HepG2 (cell line): ENCODE data around the gene SLAMF8. TPM values are rescaled to one million over a fixed set of nuclear protein-coding genes. Genes with fewer than 3 reads are reported as not detected.

Experiments used
- ATAC-seq: fragments of 200-7000 bp; cut with Tn5 transposase; 3 replicates; pipeline ENCODE4 v1.9.1; 2020; ENCODE audit warnings: mild to moderate bottlenecking, moderate library complexity
- BruUV-seq: library from RNA; stranded (reverse); fragments of 400-500 nt; replicated peaks from 2 replicates; lab custom pipeline; 2021; lab: Mats Ljungman, UMichigan
- CTCF ChIA-PET: fragments of 300-600 bp; formaldehyde crosslinking; extraction: SDS; loops from one replicate; lab custom pipeline; 2021; ENCODE audit warnings: low total read pairs, inconsistent platforms, low intra/inter-chr PET ratio; lab: Yijun Ruan, JAX
- POLR2A ChIA-PET: fragments of 350-600 bp; sonication (Branson Sonifier 250); formaldehyde crosslinking; loops from one replicate; lab custom pipeline; 2020; ENCODE audit warnings: antibody characterized with exemption, inconsistent platforms; lab: Yijun Ruan, JAX
- DNase-seq: peaks from one replicate; pipeline ENCODE4 v3.0.0-alpha.2; 2015; ENCODE audit warnings: low spot score
- FAIRE-seq: peaks from 3 replicates; lab custom pipeline; 2011; peaks lifted over from hg19 to GRCh38; lab: Jason Lieb, UNC
- H2AFZ ChIP-seq: one replicate; pipeline ENCODE4 v1.6.1; 2011; ENCODE audit warnings: low read length, inconsistent platforms
- H3K27ac ChIP-seq: fragments of 300-600 bp; 3 replicates; pipeline ENCODE4 v1.8.0; 2011; ENCODE audit warnings: mixed run types, mild to moderate bottlenecking, mixed read lengths, low read length, inconsistent platforms; ENCODE audit not compliant: insufficient read depth; ENCODE audit errors: extremely low read length
- H3K27me3 ChIP-seq, 2 experiments: fragments of 200-600 bp in 1 of 2; 2 replicates in 1 of 2; 3 replicates in 1 of 2; pipeline versions ENCODE4 v1.6.0 to v1.8.0; 2011; ENCODE audit warnings: low read length in 2 of 2, mild to moderate bottlenecking in 2 of 2, moderate library complexity in 2 of 2, inconsistent platforms in 1 of 2; ENCODE audit not compliant: insufficient read depth in 2 of 2, control insufficient read depth in 1 of 2
- H3K36me3 ChIP-seq, 2 experiments: fragments of 200-600 bp in 1 of 2; replicated peaks in 1 of 2; 2 replicates in 1 of 2; 3 replicates in 1 of 2; pipeline versions ENCODE4 v1.5.1 to v1.8.0; 2011; ENCODE audit warnings: low read length in 2 of 2, inconsistent platforms in 1 of 2; ENCODE audit not compliant: insufficient read depth in 2 of 2, control insufficient read depth in 1 of 2
- H3K4me1 ChIP-seq: 2 replicates; pipeline ENCODE4 v1.5.1; 2012; ENCODE audit warnings: low read length, inconsistent platforms; ENCODE audit not compliant: insufficient read depth
- H3K4me2 ChIP-seq: 2 replicates; pipeline ENCODE4 v1.6.0; 2011; ENCODE audit warnings: low read depth, low read length, inconsistent platforms
- H3K4me3 ChIP-seq, 3 experiments: fragments of 200-600 bp in 1 of 3; sonication (generic), shearing (Covaris generic) in 1 of 3; replicated peaks in 1 of 3; 2 replicates each; pipeline ENCODE4 v1.5.1; 2011 to 2016; ENCODE audit warnings: low read length in 3 of 3, inconsistent platforms in 2 of 3, low read depth in 2 of 3, mild to moderate bottlenecking in 2 of 3, control low read depth in 1 of 3, mixed read lengths in 1 of 3; ENCODE audit not compliant: insufficient read depth in 1 of 3
- H3K79me2 ChIP-seq: one replicate; pipeline ENCODE4 v1.6.1; 2011; ENCODE audit warnings: low read length, inconsistent platforms; ENCODE audit not compliant: insufficient read depth
- H3K9ac ChIP-seq: 2 replicates; pipeline ENCODE4 v1.6.0; 2011; ENCODE audit warnings: mild to moderate bottlenecking, low read depth, low read length, inconsistent platforms; ENCODE audit not compliant: insufficient read depth
- H3K9me3 ChIP-seq: 2 replicates; pipeline ENCODE4 v1.5.1; 2012; ENCODE audit warnings: mild to moderate bottlenecking, low read length
- H4K20me1 ChIP-seq: 2 replicates; pipeline ENCODE4 v1.6.0; 2011; ENCODE audit warnings: inconsistent platforms, mild to moderate bottlenecking, low read length, moderate library complexity; ENCODE audit not compliant: insufficient read depth
- HDAC6 ChIP-seq: fragments of 200-600 bp; sonication (generic); IDR thresholded peaks from 2 replicates; pipeline ENCODE4 v1.7.0; 2017; ENCODE audit warnings: mild to moderate bottlenecking, antibody characterized with exemption, low read length, low read depth
- PHB2 ChIP-seq: fragments of 450-650 bp; IDR thresholded peaks from 2 replicates; pipeline ENCODE4 v1.6.1; 2018; ENCODE audit not compliant: partially characterized antibody
- U2AF2 ChIP-seq: fragments of 200-400 bp; formaldehyde crosslinking; IDR thresholded peaks from 2 replicates; pipeline ENCODE4 v1.6.1; 2017; ENCODE audit warnings: low read depth, mild to moderate bottlenecking, low read length
- WGBS: methylation state at CpG from one replicate; pipeline ENCODE4 v1.1.6; 2017; ENCODE audit warnings: low lambda C conversion rate; 5-methylcytosine and 5-hydroxymethylcytosine counted together
- in situ Hi-C: cut with HindIII; loops from 2 replicates; pipeline ENCODE4 v1.10.0; 2017; ENCODE audit warnings: low pct_unique_long_range_greater_than_20kb; ENCODE audit not compliant: extremely low pct_ligation_motif_present
- intact Hi-C: fragments of 100-400 bp; cut with micrococcal nuclease; formaldehyde crosslinking; loops from one replicate; pipeline ENCODE4 v1.10.0; 2022; ENCODE audit not compliant: unreplicated experiment
- polyA plus RNA-seq, 8 experiments: library from polyadenylated mRNA; depleted of rRNA in 3 of 8; stranded (reverse) in 7 of 8; unstranded in 1 of 8; fragments of >200 nt; fragmentation: Illumina TruSeq in 4 of 8; extraction: Trizol in 4 of 8; gene quantifications; 2 replicates each; pipeline versions ENCODE4 v1.2.1 to v1.2.3, GENCODE V29; 2011 to 2016; ENCODE audit warnings: low read depth in 4 of 8, missing spikeins in 1 of 8, mixed read lengths in 1 of 8; ENCODE audit not compliant: insufficient read depth in 1 of 8
- total RNA-seq, 5 experiments: library from RNA; depleted of rRNA; stranded (reverse); fragments of >200 nt; fragmentation: Illumina TruSeq; extraction: Trizol; gene quantifications; 2 replicates each; pipeline ENCODE4 v1.2.3, GENCODE V29; 2016; ENCODE audit warnings: low read depth in 1 of 5
- TF ChIP-seq, protein P1 (sequence below): sonication (generic); formaldehyde crosslinking; IDR thresholded peaks from 2 replicates; pipeline ENCODE4 v1.5.1; 2020; ENCODE audit warnings: mild to moderate bottlenecking, missing genetic modification reagents, borderline replicate concordance
- TF ChIP-seq, protein P2 (sequence below): sonication (generic); formaldehyde crosslinking; IDR thresholded peaks from 2 replicates; pipeline ENCODE4 v1.8.1; 2023; ENCODE audit warnings: missing genetic modification reagents, inconsistent platforms, borderline replicate concordance

The SLAMF8 gene
- total and polyA plus RNA-seq, 2 of the 13 experiments (the other 11 are each of a cell fraction or from before 2014, with no cell fraction given) = not detected

DNA sequence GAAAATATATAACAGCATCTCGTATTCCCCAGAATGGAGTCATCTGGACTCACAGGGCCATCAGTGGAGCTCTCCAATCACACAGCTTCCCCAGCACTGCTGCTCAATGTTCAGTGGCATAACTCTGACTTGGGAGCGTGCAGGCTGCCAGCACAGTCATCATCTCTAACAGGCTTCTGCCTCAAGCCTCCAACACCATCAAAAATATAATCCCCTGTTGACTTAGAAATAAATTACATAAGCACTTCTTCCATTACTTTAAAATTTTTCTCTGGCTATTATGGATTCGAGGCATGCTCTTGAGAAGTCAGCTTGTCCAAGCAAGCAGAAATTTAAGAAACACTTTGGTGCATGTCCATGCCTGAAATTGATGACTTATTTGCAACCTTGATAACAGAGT, 39.7 kb upstream of the SLAMF8 start:
- Histone ChIP-seq H3K9ac (no peak overlapping the region), H3K9me3 (no peaks in the 10 kb centered on the region), H3K4me3 (no peak overlapping the region), H3K27me3 (no peaks in the 10 kb centered on the region; a peak in 1 of 5 replicates), H4K20me1 (no peaks in the 10 kb centered on the region), H3K27ac (no peak overlapping the region), H3K4me2 (no peak overlapping the region), H2AFZ (no peak overlapping the region), H3K4me1 (no peaks in the 10 kb centered on the region), H3K79me2 (no peaks in the 10 kb centered on the region), H3K36me3 (no peaks in the 10 kb centered on the region)
- no peak for DNase-seq
- in situ Hi-C loops = no loop called here
- intact Hi-C loops = no loop called here
- 6% methylated on average over 3 of the region's 3 CpGs for WGBS
- no peak for FAIRE-seq
- BruUV-seq = no TSS peak
- ChIA-PET POLR2A (no interaction called here), CTCF (no interaction called here)
- ATAC-seq = no peak
- TF ChIP-seq PHB2 (no peak), U2AF2 (no peak), HDAC6 (no peak)
- TF ChIP-seq, protein P1, sequence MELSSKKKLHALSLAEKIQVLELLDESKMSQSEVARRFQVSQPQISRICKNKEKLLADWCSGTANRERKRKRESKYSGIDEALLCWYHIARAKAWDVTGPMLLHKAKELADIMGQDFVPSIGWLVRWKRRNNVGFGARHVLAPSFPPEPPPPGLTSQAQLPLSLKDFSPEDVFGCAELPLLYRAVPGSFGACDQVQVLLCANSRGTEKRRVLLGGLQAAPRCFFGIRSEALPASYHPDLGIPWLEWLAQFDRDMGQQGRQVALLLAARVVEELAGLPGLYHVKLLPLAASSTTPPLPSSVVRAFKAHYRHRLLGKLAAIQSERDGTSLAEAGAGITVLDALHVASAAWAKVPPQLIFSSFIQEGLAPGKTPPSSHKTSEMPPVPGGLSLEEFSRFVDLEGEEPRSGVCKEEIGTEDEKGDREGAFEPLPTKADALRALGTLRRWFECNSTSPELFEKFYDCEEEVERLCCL (CRISPR knock-in tag) = no peak
- TF ChIP-seq, protein P2, sequence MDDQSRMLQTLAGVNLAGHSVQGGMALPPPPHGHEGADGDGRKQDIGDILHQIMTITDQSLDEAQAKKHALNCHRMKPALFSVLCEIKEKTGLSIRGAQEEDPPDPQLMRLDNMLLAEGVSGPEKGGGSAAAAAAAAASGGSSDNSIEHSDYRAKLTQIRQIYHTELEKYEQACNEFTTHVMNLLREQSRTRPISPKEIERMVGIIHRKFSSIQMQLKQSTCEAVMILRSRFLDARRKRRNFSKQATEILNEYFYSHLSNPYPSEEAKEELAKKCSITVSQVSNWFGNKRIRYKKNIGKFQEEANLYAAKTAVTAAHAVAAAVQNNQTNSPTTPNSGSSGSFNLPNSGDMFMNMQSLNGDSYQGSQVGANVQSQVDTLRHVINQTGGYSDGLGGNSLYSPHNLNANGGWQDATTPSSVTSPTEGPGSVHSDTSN (CRISPR knock-in tag) = no peak
